GM12872 (cell line): ENCODE data around the gene ESRP2.

Experiments used
- CTCF ChIP-seq: IDR thresholded peaks from 3 replicates; pipeline ENCODE4 v1.5.1; 2011; ENCODE audit warnings: low read depth, mild to moderate bottlenecking, low read length, moderate library complexity; ENCODE audit not compliant: insufficient read depth

ESRP2 gene

GRCh38 chr16:68235108-68235886 lies 630 bp downstream of the ESRP2 start:
- no peak for TF ChIP-seq CTCF

GRCh38 chr16:68234188-68235107 lies 1.5 kb downstream of the ESRP2 start:
- no peak for TF ChIP-seq CTCF

- TF ChIP-seq CTCF, result no peak
Observed at GRCh38 chr16:68233835-68234187, 2.1 kb downstream of the ESRP2 start.

GRCh38 chr16:68233085-68233834 lies 2.7 kb downstream of the ESRP2 start:
- TF ChIP-seq CTCF, result no peak

- TF ChIP-seq CTCF, result no peak
Observed at GRCh38 chr16:68232335-68232734, 3.6 kb downstream of the ESRP2 start.

GRCh38 chr16:68231384-68232136 lies 4.4 kb downstream of the ESRP2 start:
- TF ChIP-seq CTCF, result no peak
